NK-92 treated with Interleukin-12 subunit alpha and Interleukin-12 subunit beta, amount 100 ng/mL, for 24 hours (cell line): Measurements from ENCODE around the gene EID2.

ENCODE experiments used
- DNase-seq: peaks from one replicate; lab custom pipeline; 2025; lab: John Stamatoyannopoulos, UW

The EID2 gene, protein sequence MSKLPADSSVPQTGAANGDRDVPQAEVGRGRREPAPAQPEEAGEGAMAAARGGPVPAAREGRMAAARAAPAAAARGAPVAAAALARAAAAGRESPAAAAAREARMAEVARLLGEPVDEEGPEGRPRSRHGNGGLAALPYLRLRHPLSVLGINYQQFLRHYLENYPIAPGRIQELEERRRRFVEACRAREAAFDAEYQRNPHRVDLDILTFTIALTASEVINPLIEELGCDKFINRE

DNA sequence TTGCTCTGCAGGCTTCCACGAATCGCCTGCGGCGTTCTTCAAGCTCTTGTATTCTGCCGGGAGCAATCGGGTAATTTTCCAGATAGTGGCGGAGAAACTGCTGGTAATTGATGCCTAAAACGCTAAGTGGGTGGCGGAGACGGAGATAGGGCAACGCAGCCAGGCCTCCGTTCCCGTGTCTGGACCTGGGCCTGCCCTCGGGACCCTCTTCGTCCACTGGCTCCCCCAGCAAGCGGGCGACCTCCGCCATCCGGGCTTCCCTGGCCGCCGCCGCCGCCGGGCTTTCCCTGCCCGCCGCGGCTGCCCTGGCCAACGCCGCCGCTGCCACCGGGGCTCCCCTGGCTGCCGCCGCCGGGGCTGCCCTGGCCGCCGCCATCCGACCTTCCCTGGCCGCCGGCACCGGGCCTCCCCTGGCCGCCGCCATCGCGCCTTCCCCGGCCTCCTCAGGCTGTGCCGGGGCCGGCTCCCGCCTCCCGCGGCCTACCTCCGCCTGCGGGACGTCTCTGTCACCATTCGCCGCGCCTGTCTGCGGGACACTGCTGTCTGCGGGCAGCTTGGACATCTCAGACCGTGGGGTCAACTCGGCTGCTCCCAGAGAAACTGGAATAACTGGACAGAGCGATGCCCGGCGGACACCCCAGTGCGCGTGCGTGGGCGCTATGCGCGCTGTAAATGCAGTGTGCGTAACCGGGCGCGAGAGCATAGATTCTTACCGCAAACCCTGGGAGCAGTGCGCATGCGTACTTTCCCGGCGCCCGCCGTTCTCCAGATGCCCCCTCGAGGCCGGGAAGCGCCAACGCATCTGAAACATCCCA, at the start of gene EID2:
Gene EID2 (minus strand): TSS at position 644 of the 815 bp plus-strand sequence. CDS start 82 bp downstream, at position 562.
- peak; percentile 93 for DNase-seq

DNA sequence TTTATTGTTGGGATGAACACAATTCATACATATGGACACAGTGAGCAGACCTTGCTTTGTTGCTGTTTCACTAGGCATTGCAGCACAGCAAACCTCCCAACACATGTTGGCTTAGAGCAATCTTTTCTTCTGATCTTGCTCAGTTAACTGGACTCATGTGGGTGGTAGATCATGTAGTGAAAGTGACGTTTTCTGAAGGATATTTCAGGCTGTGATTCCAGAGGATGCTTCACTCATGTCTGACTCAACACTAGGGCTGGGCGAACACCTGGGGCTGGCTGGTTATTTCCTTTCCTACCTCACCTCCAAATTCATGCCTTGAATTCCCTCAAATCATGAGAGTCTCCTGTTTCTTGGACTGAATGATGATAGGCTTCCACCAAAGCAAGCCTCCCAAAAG, 48.1 kb upstream of the EID2 start:
- DNase-seq: no peak

DNA sequence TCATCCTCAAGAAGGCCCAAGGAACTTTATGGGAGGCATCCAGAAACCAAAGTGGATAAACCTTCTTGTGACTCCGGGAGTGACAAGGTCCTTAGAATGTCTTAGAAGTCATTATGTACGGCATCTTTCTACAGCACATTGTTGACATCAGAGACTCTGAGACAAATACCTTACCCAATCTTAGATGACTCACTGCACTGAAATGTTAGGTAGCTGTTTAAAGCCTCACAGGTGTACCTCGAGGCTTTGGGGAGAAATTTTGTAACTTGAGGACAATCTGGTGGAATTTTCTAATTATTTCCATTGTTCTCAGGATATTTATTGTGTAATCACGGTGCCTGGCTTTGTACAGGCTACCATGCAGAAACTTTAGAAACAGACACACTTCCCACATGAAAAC, 47.5 kb upstream of the EID2 start:
- DNase-seq: no peak

DNA sequence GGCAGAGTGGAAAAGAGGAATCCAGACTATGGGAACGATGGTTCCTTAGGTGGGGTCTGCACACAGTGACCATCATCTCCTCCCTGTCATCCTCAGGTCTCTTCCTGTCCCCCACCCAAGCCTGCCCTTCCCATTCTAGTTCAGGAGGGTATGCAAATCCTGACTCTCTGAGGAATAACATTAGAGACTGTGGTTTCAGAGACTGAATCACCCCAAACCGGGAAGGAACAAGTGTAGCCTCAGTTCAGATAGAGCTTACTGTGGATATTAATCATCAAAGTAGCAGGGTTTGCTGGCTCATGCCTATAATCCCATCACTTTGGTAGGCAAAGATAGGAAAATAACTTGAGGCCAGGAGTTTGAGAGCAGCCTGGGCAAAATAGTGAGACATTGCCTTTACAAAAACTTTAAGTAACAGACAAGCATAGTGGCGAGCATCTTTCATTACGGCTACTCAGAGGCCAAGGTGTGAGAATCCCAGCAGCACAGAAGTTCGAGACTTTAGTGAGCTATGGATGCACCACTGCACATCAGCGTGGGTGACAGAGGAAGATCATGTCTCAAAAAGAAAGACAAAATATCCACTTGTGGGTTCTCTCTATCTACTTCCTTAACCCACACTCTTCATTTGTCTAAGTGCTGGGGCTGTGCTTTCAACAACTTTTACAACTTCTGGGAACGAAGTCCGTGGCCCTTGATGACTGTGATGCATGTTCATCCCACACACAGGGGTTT, 43.1 kb upstream of the EID2 start:
- DNase-seq: no peak

DNA sequence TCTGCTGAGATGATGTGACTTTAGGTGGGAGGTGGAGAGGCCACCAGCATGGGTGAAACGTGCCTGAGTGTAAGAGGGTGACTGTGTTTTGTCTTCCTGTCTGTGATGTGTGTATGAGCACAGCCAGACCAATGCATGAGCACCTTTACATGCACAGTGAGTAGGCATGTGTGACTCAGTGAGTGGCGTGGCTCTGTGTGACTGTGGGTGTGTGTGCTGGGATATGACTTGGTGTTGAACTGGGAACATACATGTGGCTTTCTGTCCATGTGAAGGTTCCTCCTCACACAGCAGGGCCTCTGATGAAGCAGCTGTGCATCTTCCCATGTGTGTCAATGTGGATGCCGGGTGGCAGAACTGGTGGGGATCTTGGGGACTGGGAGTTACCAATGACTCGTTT, 42.5 kb upstream of the EID2 start:
- no peak for DNase-seq

DNA sequence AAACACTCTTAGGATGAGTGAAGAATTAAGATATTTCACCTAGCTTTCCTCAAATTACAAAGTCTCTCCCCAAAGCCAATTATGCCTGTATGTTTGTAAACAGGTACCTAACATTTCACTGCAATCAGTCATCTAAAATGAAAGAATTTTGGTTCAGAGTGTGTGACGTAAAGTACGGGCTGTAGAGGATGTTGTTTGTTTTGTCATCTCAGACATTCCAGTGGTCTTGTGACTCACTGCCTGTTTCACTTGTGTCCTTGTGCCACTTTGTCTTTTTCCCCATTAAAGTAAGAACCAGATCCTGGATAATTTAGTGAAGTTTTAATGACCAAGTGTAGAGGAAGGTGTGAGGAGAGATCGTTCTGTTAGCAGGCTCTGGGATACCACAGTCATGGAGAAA, 28.6 kb upstream of the EID2 start:
- no peak for DNase-seq

DNA sequence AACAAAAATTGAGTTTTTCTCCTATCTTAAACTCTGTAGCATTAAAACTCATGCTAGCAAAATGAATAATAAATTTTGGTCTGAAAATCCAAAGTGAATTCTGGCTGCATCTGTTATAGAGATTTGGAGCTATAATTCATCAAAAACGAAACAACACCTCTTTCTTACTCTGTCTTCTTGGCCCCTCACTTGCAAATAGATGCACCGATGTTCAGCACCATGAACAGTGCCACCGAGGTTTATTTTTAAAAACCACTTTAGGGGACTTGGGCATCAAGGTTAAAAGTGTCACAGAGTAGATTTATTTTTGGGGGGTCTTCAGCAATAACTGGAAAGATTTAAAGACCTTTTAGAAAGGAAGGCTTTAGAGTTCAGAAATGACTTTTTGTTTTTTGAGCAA, 26.1 kb upstream of the EID2 start:
- DNase-seq: no peak

DNA sequence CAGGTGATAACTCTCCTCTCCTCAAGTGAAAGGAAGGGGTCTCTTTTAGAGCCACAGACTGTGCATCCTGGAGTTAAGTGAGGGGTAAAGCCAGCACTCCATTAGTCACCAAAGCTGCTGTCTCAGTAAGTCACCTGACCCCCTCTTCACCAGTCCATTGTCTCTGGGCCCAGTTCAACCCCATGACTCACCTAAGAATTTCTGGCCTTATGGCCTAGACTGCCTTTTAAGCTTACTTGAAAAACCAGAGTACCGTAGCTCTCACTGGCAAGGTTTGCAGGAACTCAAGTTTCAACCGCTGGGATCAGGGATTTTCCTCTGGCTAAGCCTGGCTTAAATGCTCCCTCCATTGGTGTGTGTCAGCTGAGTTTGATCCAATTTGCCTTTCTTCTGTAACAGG, 23.4 kb upstream of the EID2 start:
- DNase-seq: no peak

DNA sequence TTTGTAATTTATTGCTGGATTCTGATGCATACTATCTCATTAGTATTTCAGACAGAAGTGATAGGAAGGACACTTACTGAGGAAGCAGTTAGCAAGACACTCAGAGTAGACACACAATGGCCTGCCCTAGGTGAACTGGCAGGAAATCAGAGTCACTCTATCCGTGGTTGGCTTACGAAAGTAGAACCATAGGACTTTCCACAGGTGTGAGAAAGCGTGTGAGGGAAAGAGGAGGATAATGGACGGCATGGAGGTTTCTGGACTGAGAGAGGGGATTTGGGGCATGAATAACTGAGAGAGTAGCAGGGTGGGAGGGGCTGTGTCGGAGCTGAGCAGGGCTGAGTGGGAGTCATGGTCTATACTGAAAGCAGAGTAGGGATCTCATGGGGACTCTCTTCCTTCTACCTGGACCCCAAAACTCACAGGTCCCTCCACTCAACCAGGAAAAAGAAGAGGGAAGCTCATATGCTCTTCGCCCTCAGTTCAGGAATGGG, 18.7 kb upstream of the EID2 start:
- no peak for DNase-seq

DNA sequence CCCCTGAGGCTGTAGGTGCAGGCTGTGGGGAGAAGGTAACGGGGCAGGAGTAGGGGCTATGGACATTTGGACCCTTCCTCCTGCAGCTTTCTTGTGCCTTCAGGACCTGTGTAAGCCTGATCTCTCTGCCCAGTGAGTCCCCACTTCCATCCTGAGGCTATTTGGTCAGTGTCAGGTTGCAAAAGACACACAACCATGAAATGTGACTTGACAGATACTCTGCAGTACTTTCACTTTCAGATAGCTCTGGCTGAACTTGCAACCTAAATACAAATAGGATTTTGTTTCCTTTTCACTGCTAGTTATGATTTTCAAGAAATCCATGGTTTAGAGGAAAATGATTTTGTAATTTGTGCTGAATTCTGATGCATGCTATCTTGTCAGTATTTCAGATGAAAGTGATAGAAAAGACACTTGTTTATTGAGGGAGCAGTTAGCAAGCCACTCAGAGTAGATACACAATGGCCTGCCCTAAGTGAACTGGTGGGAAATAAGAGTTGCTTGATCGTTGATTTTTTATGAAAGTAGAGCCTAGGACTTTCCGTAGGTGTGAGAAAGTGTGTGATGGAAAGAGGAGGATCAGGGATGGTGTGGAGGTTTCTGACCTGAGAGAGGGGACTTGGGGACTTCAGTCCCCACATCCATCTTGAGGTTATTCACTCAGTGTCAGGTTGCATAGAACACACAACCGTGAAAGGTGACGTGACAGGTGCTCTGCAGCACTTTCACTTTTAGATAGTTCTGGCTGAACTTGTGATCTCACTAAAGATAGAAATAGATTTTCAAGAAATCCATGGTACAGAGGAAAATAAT, 18.1 kb upstream of the EID2 start:
- DNase-seq: no peak

DNA sequence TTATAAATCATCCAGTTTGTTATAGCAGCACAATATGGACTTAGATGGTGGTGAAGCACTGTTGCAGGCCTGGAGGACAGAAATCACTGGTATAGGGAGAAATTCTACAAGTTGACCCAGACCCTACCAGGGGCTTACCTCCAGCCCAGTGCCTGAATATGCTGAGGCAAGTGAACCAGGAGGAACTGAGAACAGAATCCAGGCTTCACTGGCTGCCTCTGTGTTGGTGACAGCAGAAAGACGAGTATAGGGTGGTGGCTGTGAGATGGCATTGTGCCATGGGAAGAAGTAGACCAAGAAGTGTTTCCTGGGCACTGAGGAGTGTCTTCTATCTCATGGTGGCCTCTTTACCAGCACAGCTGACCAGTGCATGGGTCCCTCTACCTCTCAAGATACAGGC, 15.9 kb upstream of the EID2 start:
- DNase-seq: no peak

DNA sequence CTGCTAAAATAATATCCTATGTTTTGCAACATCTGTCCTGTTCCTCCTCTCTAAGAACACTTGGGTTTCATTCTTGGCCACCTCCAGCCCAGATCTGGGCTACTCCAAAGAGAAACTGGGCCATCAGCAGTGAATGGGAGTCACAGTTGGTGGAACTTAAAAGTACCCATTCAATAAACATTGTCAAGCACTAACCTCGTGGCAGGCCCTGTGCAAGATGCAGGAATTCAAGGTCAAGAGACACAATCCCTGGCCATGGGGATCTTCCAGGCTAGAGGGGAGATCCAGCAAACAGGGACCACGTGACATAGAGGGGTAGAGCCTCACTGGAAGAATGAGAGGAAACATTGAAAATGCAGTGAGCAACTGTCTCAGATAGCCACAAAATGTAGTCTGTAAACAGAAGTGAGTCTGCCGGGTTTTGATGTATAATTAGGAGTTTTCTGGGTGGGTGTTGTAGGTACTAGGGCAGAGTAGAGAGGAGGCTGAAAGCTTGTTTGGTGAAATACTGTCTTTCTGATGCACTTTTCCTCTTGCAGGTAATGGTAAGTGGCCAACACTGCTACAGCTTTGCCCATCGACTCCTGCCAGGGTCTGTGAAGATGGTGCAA, 14.8 kb upstream of the EID2 start:
- DNase-seq: no peak

DNA sequence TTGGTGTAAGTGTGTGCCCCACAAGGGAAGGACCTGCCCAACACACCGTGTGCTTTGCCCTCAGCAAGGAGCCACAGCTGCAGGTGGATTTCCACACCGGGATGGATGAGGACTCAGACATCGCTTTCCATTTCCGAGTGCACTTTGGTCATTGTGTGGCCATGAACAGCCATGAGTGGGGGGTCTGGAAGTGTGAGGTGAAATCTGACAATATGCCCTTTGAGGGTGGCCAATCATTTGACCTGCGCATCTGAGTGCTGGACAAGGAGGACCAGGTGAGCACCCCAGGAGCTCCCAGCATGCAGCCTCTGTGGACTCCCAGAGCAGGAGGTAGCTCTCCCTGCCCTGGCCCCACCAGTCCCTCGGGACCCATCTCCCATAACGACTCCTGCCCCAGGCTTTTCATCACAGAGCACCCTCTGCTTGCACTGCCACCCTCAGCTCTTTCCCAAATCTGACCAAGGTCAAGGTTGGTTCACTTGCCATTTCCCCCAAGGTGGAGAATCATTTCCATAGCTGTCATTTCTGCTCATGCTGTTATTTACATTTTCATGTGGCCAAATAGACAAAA, 13.2 kb upstream of the EID2 start:
- no peak for DNase-seq

DNA sequence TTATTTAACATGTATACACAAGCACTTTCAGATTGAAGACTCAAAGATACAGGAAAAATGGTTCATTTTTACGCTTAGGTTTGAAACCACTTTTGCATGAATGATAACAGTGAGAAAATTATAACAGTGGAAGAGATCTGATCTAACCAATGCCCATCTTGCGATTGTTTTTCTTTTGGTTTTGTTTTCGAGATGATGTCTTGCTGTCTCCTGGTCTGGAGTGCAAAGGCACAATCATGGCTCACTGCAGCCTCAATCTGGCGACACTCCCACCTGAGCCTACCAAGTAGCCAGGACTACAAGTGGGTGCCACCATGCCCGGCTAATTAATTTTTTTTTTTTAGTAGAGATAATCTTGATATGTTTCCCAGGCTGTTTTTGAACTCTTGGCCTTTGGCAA, 10.2 kb upstream of the EID2 start:
- no peak for DNase-seq

DNA sequence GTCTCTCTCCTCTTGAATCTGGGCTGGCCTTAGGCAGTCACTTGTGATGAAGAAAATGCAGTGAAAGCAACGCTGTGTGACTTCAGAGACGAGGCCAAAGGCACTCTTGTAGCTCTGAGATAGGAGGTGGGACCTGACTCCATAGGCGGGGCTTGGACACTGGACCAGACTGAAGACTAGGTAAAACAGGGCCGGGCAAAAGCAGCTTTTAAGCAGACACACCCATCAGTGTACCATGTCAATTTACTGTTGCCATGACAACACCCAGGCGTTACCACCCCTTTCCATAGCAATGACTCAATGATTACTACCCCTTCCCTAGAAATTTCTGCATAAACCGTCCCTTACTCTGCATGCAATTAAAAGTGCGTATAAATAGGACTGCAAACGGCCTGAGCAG, 6.6 kb upstream of the EID2 start:
- DNase-seq: no peak

DNA sequence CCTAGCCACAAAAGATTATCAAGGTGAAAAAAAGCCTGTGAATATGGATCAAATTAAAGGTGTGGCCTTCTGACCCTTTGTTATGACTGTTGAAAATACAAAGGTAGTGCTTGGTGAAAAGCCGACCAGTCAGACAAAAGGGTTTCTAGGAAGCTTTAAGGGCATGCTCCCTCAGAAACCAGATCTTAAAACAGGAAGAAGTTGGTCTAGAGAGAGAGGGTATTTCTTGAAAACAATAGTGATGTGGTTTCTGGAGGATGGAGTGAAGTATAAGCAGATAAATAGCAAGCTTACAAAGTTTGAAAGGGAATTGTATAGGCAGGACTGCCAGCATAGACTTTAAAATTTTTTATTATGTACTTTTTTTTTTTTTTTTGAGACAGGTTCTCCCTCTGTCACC, 5.0 kb upstream of the EID2 start:
- DNase-seq: no peak

DNA sequence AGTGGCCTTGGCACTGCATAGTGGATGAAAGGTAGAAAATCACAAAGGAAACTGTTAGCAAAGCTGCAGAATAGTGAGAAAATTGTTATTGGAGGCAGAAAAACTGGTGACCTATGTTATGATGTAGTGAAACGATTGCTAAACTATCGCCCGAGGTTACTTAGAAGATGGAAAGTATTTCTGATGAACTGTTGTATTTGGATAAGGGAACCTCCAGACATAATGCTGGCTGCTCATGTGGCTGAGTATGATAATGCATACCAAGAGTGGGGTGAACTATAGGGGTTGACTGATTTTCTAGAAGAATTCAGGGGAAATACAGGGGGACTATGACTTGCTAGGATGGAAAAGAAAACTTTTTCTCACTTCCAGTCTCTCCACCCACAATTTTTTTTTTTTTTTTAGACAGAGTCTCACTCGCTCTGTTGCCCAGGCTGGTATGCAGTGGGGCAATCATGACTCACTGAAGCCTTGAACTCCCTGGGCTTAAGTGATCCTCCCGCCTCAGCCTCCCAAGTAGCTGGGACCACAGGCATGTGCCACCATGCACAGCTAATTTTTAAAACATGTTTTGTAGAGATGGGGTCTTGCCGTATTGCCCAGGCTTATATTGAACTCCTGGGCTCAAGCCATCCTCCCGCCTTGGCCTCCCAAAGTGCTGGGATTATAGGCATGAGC, 4.4 kb upstream of the EID2 start:
- DNase-seq: no peak

DNA sequence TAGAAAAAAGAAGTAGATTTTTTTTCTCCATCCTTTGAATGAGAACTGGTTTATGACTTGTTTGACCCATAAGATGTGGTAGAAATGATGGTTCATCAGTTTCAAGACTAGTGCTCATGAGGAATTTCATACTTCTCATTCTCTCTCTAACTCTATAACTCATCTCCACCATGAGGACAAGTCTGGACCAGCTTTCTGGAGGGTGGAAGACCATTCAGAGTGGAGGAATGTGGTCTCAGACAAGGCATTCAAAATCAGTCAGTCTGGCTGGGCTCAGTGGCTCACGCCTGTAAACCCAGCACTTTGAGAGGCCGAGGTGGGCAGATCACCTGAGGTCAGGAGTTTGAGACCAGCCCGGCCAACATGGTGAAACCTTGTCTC, 3.5 kb upstream of the EID2 start:
- no peak for DNase-seq

DNA sequence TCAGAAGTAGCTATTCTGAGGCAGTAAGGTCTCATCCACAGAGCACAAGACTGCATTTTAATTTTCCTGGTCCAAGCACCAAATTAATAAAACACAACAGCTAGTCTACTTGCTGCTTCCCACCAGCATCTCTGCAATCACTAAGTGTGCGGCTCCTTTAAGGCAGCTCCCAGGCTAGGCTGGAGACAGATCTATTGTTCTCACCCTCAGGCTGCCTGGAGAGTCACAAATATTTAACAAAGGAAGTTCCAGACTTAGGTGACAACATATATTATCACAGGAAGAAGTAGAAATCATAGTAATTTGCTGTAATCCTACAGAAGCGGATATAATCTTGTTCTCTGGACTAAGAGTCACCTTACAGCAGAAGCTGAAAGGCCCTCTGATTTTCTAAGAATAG, 2.2 kb upstream of the EID2 start:
- DNase-seq: no peak

DNA sequence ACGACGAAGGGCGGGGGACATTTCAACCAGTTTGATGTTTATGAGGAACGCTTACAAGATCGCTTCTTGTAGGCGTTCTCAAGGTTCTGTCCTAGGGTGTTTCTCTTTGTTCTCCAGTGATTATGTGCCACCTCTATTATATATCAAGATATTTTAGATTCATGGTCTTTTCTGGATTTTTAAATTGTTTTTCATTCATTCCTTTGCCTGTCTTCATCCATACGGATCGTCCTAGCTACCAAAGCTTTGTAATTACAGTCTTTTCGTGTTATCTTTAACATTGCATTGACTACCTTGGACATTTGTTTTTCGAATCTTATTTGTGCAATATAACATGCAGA, 342 bp upstream of the EID2 start:
- no peak for DNase-seq

DNA sequence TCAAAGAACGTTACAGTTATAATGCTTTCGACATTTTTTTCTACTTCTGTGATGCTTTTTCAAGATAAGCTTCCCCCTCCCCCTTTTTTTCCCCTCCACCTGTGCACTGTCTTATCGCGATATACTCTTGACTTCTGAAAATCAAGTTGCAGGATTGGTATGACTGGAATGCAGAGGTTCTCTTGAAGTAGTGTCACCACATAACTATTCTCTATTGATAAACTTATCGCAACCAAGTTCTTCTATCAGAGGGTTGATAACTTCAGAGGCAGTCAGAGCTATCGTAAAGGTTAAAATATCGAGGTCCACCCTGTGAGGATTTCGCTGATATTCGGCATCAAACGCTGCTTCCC, 820 bp downstream of the EID2 start:
- no peak for DNase-seq
